ENCODE measurements around the gene FGGY.
"Not testable (repeated sequence)": the region's sequence is repeated elsewhere in the genome, so short reads cannot be mapped to it uniquely, and the experiment has no call there.

Gene FGGY

DNA sequence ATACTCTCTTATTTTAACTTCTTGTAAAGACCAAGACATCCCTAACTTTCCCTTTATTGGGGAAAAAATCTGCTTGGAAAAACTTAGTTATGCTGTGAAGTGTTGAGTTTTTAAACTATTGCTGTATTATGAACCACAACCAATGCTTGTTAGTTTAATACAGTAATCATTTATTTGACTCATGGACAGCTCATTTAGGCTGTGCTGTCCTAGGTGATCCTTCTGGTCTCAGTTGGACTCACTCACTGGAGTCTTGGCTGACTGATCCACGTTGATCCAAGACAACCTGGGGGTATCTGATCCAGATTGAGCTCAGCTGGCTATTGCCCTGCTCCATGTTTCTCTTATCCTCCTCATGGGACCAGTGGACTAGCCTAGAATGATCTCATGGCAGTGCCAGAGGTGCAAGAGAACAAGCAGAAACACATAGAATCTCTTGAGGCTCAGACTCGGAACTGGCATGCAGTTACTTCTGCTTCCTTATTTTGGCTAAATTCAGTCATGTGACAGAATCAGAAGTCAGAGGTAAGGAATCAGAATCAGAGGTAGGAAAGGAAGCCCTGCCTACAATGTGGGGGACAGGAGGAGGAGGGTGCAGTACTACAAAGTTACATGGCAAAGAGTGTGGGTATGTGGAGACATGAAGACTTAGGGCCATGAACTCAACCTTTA is 156.5 kb downstream of the FGGY start:
- no peaks in the 10 kb centered on the region for H3K9me3 ChIP-seq
- H3K36me3 ChIP-seq: no peaks in the 10 kb centered on the region
- H3K4me3 ChIP-seq (ENCODE audit: low read depth, low read length): no peak overlapping the region
- no peak for DNase-seq
- no peak for TF ChIP-seq CTCF (IDR thresholded peaks at IDR 0.05; ENCODE audit: low read depth, low read length)
- no peaks in the 10 kb centered on the region for H3K4me1 ChIP-seq
- H3K27me3 ChIP-seq: no peaks in the 10 kb centered on the region

DNA sequence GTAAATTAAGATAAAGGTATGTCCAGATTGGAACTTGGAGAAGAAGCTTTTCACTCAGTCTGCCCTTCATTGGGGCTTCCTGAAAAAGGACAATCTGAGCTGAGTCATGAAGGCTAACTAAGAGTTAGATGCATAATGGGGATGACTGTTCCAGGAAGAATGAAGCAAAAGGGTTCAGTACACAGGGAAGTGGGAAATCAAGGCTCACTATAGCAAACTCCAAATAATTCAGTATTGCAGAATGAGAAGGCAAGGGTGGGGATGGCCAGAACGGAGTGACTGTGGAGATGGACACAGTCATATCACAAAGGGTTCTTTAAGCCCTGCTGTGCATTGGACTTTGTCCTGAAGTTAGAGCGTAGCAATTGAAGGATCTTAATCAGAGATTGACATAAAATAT is 158.3 kb downstream of the FGGY start:
- TF ChIP-seq CTCF (IDR thresholded peaks at IDR 0.05; ENCODE audit: low read depth, low read length): no peak
- Histone ChIP-seq H3K4me1 (no peaks in the 10 kb centered on the region), H3K4me3 (ENCODE audit: low read depth, low read length) (no peak overlapping the region), H3K9me3 (no peaks in the 10 kb centered on the region), H3K36me3 (no peaks in the 10 kb centered on the region), H3K27me3 (no peaks in the 10 kb centered on the region)
- DNase-seq: no peak

DNA sequence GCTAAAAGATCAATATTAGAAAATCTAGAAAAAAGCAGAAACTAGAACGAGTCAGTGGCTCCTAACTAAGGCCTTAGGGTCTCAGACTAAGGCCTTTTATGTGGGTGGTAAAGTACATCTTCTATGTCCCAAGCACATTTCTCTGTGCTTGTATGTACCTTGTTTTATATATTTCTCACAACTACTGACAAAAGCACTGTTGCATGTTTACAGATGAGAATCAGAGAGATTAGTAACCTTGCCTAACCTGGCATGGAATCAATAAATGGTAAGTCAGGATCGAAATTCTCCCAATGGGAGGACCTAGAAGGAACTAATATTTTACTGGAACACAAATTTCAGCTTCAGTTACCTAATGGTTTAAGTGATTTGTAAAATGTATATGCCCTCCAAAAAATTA is 160.9 kb downstream of the FGGY start:
- H3K36me3 ChIP-seq: no peaks in the 10 kb centered on the region
- DNase-seq: no peak
- no peaks in the 10 kb centered on the region for H3K4me1 ChIP-seq
- H3K4me3 ChIP-seq (ENCODE audit: low read depth, low read length): no peak overlapping the region
- TF ChIP-seq CTCF (IDR thresholded peaks at IDR 0.05; ENCODE audit: low read depth, low read length): no peak
- H3K27me3 ChIP-seq: no peaks in the 10 kb centered on the region
- H3K9me3 ChIP-seq: no peaks in the 10 kb centered on the region

DNA sequence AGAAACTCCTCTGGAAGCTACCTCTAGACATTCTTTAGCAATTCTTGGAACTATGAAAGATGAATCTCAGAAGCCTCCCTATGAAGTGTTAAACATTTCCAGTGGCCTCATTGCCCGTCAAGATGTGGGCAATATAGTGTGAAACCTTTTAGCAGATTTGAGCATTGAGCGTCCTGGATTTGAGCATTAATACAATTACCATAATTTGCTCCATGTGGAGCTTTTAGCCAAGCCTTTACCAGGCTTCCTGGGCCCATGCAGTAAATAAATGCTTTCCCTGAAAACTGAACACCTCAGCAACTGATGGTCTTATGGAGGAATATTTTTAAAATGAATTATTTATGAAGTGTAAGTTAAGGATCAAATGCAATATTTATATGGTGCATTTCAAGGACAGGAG is 162.0 kb downstream of the FGGY start:
- no peaks in the 10 kb centered on the region for H3K27me3 ChIP-seq
- no peak overlapping the region for H3K4me3 ChIP-seq (ENCODE audit: low read depth, low read length)
- no peak for DNase-seq
- no peak for TF ChIP-seq CTCF (IDR thresholded peaks at IDR 0.05; ENCODE audit: low read depth, low read length)
- H3K36me3 ChIP-seq: no peaks in the 10 kb centered on the region
- no peaks in the 10 kb centered on the region for H3K4me1 ChIP-seq
- H3K9me3 ChIP-seq: no peaks in the 10 kb centered on the region

- H3K36me3 ChIP-seq; H3K9me3 ChIP-seq; H3K4me1 ChIP-seq; H3K27me3 ChIP-seq; H3K4me3 ChIP-seq (ENCODE audit: low read depth, low read length); DNase-seq: not testable (repeated sequence)
Measured at GRCh38 chr1:59462942-59463341, 166.0 kb downstream of the FGGY start.

- H3K4me1 ChIP-seq; H3K27me3 ChIP-seq; H3K36me3 ChIP-seq; H3K9me3 ChIP-seq; H3K4me3 ChIP-seq (ENCODE audit: low read depth, low read length); DNase-seq: not testable (repeated sequence)
Measured at GRCh38 chr1:59465478-59465877, 168.6 kb downstream of the FGGY start.

DNA sequence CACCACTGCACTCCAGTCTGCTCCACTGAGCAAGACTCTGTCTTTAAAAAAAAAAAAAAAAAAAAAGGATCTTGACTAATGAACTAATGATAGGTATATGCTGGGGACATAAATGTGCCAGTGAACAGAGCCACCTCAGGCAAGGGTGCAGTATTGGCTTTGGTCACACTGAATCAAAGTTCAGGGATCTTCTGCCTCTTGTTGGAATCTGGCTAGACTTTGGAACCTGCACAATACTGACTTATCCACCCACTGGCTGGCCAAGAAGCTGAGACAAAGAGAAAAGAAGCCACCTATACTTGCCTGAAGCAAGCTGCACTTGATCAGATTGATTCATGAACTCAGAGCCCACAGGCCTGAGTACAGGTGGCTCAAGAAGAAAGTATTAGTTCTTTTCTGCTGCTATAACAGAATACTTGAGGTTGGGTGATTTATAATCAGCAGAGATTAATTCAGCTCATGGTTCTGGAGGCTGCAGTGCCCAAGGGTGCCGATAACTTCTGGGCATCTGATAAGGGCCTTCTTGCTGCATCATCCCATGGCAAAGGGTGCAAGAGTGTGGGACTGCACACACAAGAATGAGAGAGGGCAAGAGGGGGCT is 172.0 kb downstream of the FGGY start:
- no peaks in the 10 kb centered on the region for H3K36me3 ChIP-seq
- TF ChIP-seq CTCF (IDR thresholded peaks at IDR 0.05; ENCODE audit: low read depth, low read length): no peak

GRCh38 chr1:59471991-59472570 is 175.2 kb downstream of the FGGY start:
- H3K27me3 ChIP-seq; H3K36me3 ChIP-seq; DNase-seq; H3K4me1 ChIP-seq; H3K4me3 ChIP-seq (ENCODE audit: low read depth, low read length); H3K9me3 ChIP-seq: not testable (repeated sequence)

More for the DNA sequence above, 172.0 kb downstream of the FGGY start:
- no peak for DNase-seq
- Histone ChIP-seq H3K9me3 (no peaks in the 10 kb centered on the region), H3K4me3 (ENCODE audit: low read depth, low read length) (no peak overlapping the region), H3K27me3 (no peaks in the 10 kb centered on the region), H3K4me1 (no peaks in the 10 kb centered on the region)
